ENCODE results near the gene BMPER.

GRCh38 chr7:34121366-34121765 lies 216.0 kb downstream of the BMPER start:
- no peak for TF ChIP-seq CTCF (IDR thresholded peaks at IDR 0.05; ENCODE audit: control extremely low read depth in 1 of 3, insufficient read depth in 1 of 3, low read depth in 1 of 3, low read length in 3 of 3)
- TF ChIP-seq BCL11A (IDR thresholded peaks at IDR 0.05; ENCODE audit: low read depth in 2 of 2, low read length in 2 of 2): no peak
- no peak for TF ChIP-seq SIN3A (conservative IDR thresholded peaks at IDR 0.05 in 1 of 2, IDR thresholded peaks at IDR 0.05 in 1 of 2; ENCODE audit: low read depth in 1 of 2, low read length in 2 of 2)
- no peak for TF ChIP-seq EZH2 (IDR thresholded peaks at IDR 0.05; ENCODE audit: low read depth, low read length, severe bottlenecking)
- TF ChIP-seq CBX8 (IDR thresholded peaks at IDR 0.05; ENCODE audit: borderline replicate concordance, low read depth, low read length): no peak
- no peak for TF ChIP-seq ATF2 (IDR thresholded peaks at IDR 0.05; ENCODE audit: low read length)
- TF ChIP-seq USF2 (IDR thresholded peaks at IDR 0.05; ENCODE audit: low read length): no peak
- no peak for TF ChIP-seq YY1 (IDR thresholded peaks at IDR 0.05; ENCODE audit: low read depth, low read length)
- TF ChIP-seq NANOG (IDR thresholded peaks at IDR 0.05; ENCODE audit: insufficient read depth, low read depth, low read length, poor library complexity, severe bottlenecking): no peak

All from H1 (cell line).